ENCODE results near the gene ELAVL4.

The ELAVL4 gene

GRCh38 chr1:50097021-50097679 is 11.6 kb upstream of the ELAVL4 start:
- no peaks in the 10 kb centered on the region for H3K79me2 ChIP-seq (ENCODE audit: insufficient read depth, low read length)
- H3K4me1 ChIP-seq (ENCODE audit: insufficient read depth, low read length, poor library complexity, severe bottlenecking), result no peaks in the 10 kb centered on the region
- H3F3A ChIP-seq (ENCODE audit: low read depth), result no peaks in the 10 kb centered on the region
- H3K4me3 ChIP-seq (ENCODE audit: low read length, poor library complexity, severe bottlenecking), result no peak overlapping the region
- H2AFZ ChIP-seq (ENCODE audit: low read length), result no peak overlapping the region
- H3K9ac ChIP-seq (ENCODE audit: low read depth, low read length, poor library complexity, severe bottlenecking), result no peak overlapping the region
- TF ChIP-seq CTCF (conservative IDR thresholded peaks at IDR 0.05; ENCODE audit: low read length) (no peak), EZH2phosphoT487 (IDR thresholded peaks at IDR 0.05; ENCODE audit: borderline replicate concordance) (no peak)
- H3K4me2 ChIP-seq (ENCODE audit: low read depth, low read length, poor library complexity, severe bottlenecking), result no peak overlapping the region
- H3K9me3 ChIP-seq (ENCODE audit: insufficient read depth, low read depth, low read length), result no peaks in the 10 kb centered on the region
- H3K36me3 ChIP-seq (ENCODE audit: insufficient read depth, low read length), result no peaks in the 10 kb centered on the region
- H3K27me3 ChIP-seq (ENCODE audit: insufficient read depth, low read length, poor library complexity, severe bottlenecking), result no peaks in the 10 kb centered on the region
- no peaks in the 10 kb centered on the region for H3K9me2 ChIP-seq (replicated peaks; ENCODE audit: low read depth, low read length)
- H4K20me1 ChIP-seq (ENCODE audit: insufficient read depth, low read length, poor library complexity, severe bottlenecking), result no peaks in the 10 kb centered on the region

- H2AFZ ChIP-seq (ENCODE audit: low read length), result no peak overlapping the region
- H3K4me1 ChIP-seq (ENCODE audit: insufficient read depth, low read length, poor library complexity, severe bottlenecking), result no peaks in the 10 kb centered on the region
- no peak overlapping the region for H3K4me3 ChIP-seq (ENCODE audit: low read length, poor library complexity, severe bottlenecking)
- no peaks in the 10 kb centered on the region for H3K27me3 ChIP-seq (ENCODE audit: insufficient read depth, low read length, poor library complexity, severe bottlenecking)
- H3K9me2 ChIP-seq (replicated peaks; ENCODE audit: low read depth, low read length), result no peaks in the 10 kb centered on the region
- H4K20me1 ChIP-seq (ENCODE audit: insufficient read depth, low read length, poor library complexity, severe bottlenecking), result no peaks in the 10 kb centered on the region
- TF ChIP-seq EZH2phosphoT487 (IDR thresholded peaks at IDR 0.05; ENCODE audit: borderline replicate concordance) (no peak), CTCF (conservative IDR thresholded peaks at IDR 0.05; ENCODE audit: low read length) (no peak)
- H3K9me3 ChIP-seq (ENCODE audit: insufficient read depth, low read depth, low read length), result no peaks in the 10 kb centered on the region
- H3F3A ChIP-seq (ENCODE audit: low read depth), result no peaks in the 10 kb centered on the region
- H3K36me3 ChIP-seq (ENCODE audit: insufficient read depth, low read length), result no peaks in the 10 kb centered on the region
- H3K79me2 ChIP-seq (ENCODE audit: insufficient read depth, low read length), result no peaks in the 10 kb centered on the region
- H3K9ac ChIP-seq (ENCODE audit: low read depth, low read length, poor library complexity, severe bottlenecking), result no peak overlapping the region
- H3K4me2 ChIP-seq (ENCODE audit: low read depth, low read length, poor library complexity, severe bottlenecking), result no peak overlapping the region
Observed at GRCh38 chr1:50097791-50098190, 10.9 kb upstream of the ELAVL4 start.

DNA sequence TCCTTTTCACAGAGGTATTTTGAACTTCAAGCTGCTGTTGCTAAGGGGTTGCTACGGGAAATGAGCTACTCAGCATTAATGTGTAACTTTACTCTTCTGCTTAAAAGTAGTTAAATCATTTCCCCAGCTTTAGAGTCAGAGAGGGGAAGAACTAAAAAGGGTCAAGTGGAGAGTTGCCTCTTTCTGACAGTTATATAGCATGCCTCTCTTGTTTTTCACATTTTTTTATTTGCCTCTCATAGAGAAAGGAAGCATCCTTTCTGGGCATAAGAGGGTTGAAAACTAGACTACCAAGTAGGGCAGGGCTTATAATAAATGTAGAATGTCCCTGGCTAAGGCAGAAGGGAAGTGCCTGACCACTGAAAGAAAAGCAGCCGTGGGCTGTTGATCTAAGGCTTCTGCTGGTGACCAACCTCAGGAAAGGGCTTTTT is 10.1 kb upstream of the ELAVL4 start:
- no peaks in the 10 kb centered on the region for H3K9me3 ChIP-seq (ENCODE audit: insufficient read depth, low read depth, low read length)
- H3K9me2 ChIP-seq (replicated peaks; ENCODE audit: low read depth, low read length), result no peaks in the 10 kb centered on the region
- no peaks in the 10 kb centered on the region for H3K36me3 ChIP-seq (ENCODE audit: insufficient read depth, low read length)
- no peaks in the 10 kb centered on the region for H3K27me3 ChIP-seq (ENCODE audit: insufficient read depth, low read length, poor library complexity, severe bottlenecking)
- H2AFZ ChIP-seq (ENCODE audit: low read length), result no peak overlapping the region
- H4K20me1 ChIP-seq (ENCODE audit: insufficient read depth, low read length, poor library complexity, severe bottlenecking), result no peaks in the 10 kb centered on the region
- no peak overlapping the region for H3K4me2 ChIP-seq (ENCODE audit: low read depth, low read length, poor library complexity, severe bottlenecking)
- H3K9ac ChIP-seq (ENCODE audit: low read depth, low read length, poor library complexity, severe bottlenecking), result no peak overlapping the region
- no peaks in the 10 kb centered on the region for H3K79me2 ChIP-seq (ENCODE audit: insufficient read depth, low read length)
- no peaks in the 10 kb centered on the region for H3K4me1 ChIP-seq (ENCODE audit: insufficient read depth, low read length, poor library complexity, severe bottlenecking)
- no peak for TF ChIP-seq CTCF (conservative IDR thresholded peaks at IDR 0.05; ENCODE audit: low read length)
- no peak for TF ChIP-seq EZH2phosphoT487 (IDR thresholded peaks at IDR 0.05; ENCODE audit: borderline replicate concordance)
- no peak overlapping the region for H3K4me3 ChIP-seq (ENCODE audit: low read length, poor library complexity, severe bottlenecking)
- no peaks in the 10 kb centered on the region for H3F3A ChIP-seq (ENCODE audit: low read depth)
